ENCODE measurements around the gene SNAP25.

- TF ChIP-seq CTCF (IDR thresholded peaks at IDR 0.05), result no peak
- no peak for TF ChIP-seq EP300 (IDR thresholded peaks at IDR 0.05)
These were observed 121.0 kb downstream of the SNAP25 start for GRCh38 chr20:10339609-10340008.

All from suprapubic skin (tissue), 3 donors.